Osteoblast (primary cell): ENCODE results near the gene HTRA2. TPM values are rescaled to one million over a fixed set of nuclear protein-coding genes. Genes with fewer than 3 reads are reported as not detected.

Experiments used
- DNase-seq: peaks from one replicate; pipeline ENCODE4 v3.0.0; 2011; ENCODE audit warnings: low spot score, mixed read lengths; ENCODE audit not compliant: insufficient read length; ENCODE audit errors: missing footprints
- H2AFZ ChIP-seq: 2 replicates; pipeline ENCODE4 v1.6.0; 2011; ENCODE audit warnings: mild to moderate bottlenecking, low read length
- H3K27ac ChIP-seq: 2 replicates; pipeline ENCODE4 v1.5.1; 2011; ENCODE audit warnings: mild to moderate bottlenecking, low read depth, low read length, moderate library complexity
- H3K27me3 ChIP-seq: 2 replicates; pipeline ENCODE4 v1.6.0; 2012; ENCODE audit warnings: mild to moderate bottlenecking, control low read depth, inconsistent platforms, low read length, moderate library complexity; ENCODE audit not compliant: insufficient read depth
- H3K36me3 ChIP-seq: 2 replicates; pipeline ENCODE4 v1.5.1; 2011; ENCODE audit warnings: mild to moderate bottlenecking, low read length, control low read depth, moderate library complexity; ENCODE audit not compliant: insufficient read depth
- H3K4me1 ChIP-seq: 2 replicates; pipeline ENCODE4 v1.5.1; 2011; ENCODE audit warnings: mild to moderate bottlenecking, low read length, control low read depth, moderate library complexity; ENCODE audit not compliant: insufficient read depth
- H3K4me2 ChIP-seq: 2 replicates; pipeline ENCODE4 v1.6.0; 2011; ENCODE audit warnings: mild to moderate bottlenecking, low read length; ENCODE audit not compliant: insufficient read depth
- H3K4me3 ChIP-seq: fragments of 200-600 bp; sonication (generic); 3 replicates; pipeline ENCODE4 v1.5.1; 2012; ENCODE audit warnings: mild to moderate bottlenecking, low read length, inconsistent platforms; ENCODE audit not compliant: insufficient read depth
- H3K79me2 ChIP-seq: 2 replicates; pipeline ENCODE4 v1.6.0; 2012; ENCODE audit warnings: mild to moderate bottlenecking, low read length, control low read depth, inconsistent platforms; ENCODE audit not compliant: insufficient read depth
- H3K9me3 ChIP-seq: 2 replicates; pipeline ENCODE4 v1.5.1; 2011; ENCODE audit warnings: low read depth, low read length, control low read depth
- H4K20me1 ChIP-seq: 2 replicates; pipeline ENCODE4 v1.6.0; 2012; ENCODE audit warnings: mild to moderate bottlenecking, low read length, control low read depth; ENCODE audit not compliant: insufficient read depth
- CTCF ChIP-seq: IDR thresholded peaks from 2 replicates; pipeline ENCODE4 v1.5.1; 2011; ENCODE audit warnings: mild to moderate bottlenecking, low read depth, low read length, moderate library complexity; ENCODE audit errors: extremely low read depth
- total RNA-seq: library from RNA; depleted of rRNA; stranded (reverse); fragments of >200 nt; gene quantifications from 2 replicates; pipeline ENCODE4 v1.2.3, GENCODE V29; 2012

Gene HTRA2
- total RNA-seq, 1 donor = 51.8 TPM

DNA sequence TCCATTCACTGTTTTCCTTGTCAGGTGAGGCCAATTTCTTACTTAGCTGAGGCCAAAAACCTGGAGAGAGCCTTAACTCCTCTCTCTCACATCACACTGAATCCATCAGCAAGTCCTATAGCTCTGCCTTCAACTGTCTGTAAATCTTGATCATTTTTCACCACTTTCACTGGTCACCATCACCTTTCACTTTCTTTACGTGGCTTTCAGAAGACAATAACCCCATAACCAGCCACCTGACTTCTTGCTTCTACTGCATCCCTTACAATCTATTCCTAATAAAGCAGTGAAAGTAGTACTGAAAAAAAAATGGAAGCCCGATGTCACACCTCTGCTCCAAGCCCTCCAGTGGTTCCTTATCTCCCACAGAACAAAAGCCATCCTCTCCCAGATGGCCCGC is 16.3 kb downstream of the HTRA2 start:
- TF ChIP-seq CTCF = no peak
- H3K36me3 ChIP-seq = peaks cover 55% of the 10 kb centered on the region
- peaks cover 30% of the 10 kb centered on the region for H3K4me1 ChIP-seq
- no peak overlapping the region for H2AFZ ChIP-seq
- no peaks in the 10 kb centered on the region for H4K20me1 ChIP-seq
- H3K79me2 ChIP-seq = peaks cover 57% of the 10 kb centered on the region
- no peak overlapping the region for H3K4me3 ChIP-seq
- no peaks in the 10 kb centered on the region for H3K27me3 ChIP-seq
- H3K27ac ChIP-seq = peak overlapping the region; percentile 17
- no peaks in the 10 kb centered on the region for H3K9me3 ChIP-seq
- H3K4me2 ChIP-seq = no peak overlapping the region
- DNase-seq = peak; percentile 58

DNA sequence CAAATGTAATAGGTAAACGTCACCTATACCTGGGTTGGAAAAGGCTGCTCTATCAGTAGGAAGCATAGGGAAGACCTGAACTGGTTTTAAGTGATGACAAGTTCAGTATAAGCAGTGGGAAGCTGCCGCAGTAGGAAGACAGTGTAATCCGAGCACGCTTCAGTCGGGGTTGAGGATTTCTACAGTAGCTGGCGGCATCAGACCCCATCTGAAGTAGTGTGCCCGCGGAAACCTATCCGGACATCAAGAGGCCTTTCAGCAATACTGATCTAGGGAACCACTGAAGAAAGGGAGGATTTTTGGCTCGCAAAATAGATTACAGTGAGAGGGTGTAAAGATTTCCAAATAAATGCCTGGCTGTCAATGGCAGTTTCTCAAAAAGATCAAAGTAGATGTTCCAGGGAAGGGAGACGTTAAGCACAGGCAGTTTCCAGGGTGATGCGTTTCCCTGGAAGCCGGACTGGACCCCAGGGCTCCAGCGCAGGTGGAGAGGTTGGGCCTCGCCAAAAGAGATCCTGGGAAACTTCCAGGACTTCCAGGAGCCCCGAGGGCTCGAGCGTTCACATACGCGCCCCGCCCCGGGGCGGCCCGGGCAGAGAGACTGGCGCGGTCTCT is 18.7 kb downstream of the HTRA2 start:
- Histone ChIP-seq H2AFZ (peak overlapping the region; percentile 81), H3K36me3 (peaks cover 60% of the 10 kb centered on the region), H3K4me3 (peak overlapping the region; percentile 76), H4K20me1 (no peaks in the 10 kb centered on the region), H3K4me2 (peak overlapping the region; percentile 91), H3K4me1 (peaks cover 51% of the 10 kb centered on the region), H3K9me3 (no peaks in the 10 kb centered on the region), H3K79me2 (peaks cover 77% of the 10 kb centered on the region), H3K27ac (peak overlapping the region; percentile 68), H3K27me3 (no peaks in the 10 kb centered on the region)
- DNase-seq = peak; percentile 46
- no peak for TF ChIP-seq CTCF

- DNase-seq = peak; percentile 95
- peaks cover 80% of the 10 kb centered on the region for H3K79me2 ChIP-seq
These were observed 19.4 kb downstream of the HTRA2 start for GRCh38 chr2:74548900-74549826.

More at GRCh38 chr2:74548900-74549826, 19.4 kb downstream of the HTRA2 start:
- peak overlapping the region; percentile 68 for H3K27ac ChIP-seq
- peaks cover 51% of the 10 kb centered on the region for H3K4me1 ChIP-seq
- peak overlapping the region; percentile 45 for H2AFZ ChIP-seq
- peak overlapping the region; percentile 76 for H3K4me3 ChIP-seq
- H4K20me1 ChIP-seq = no peaks in the 10 kb centered on the region
- peaks cover 57% of the 10 kb centered on the region for H3K36me3 ChIP-seq
- no peaks in the 10 kb centered on the region for H3K27me3 ChIP-seq
- peak overlapping the region; percentile 91 for H3K4me2 ChIP-seq
- H3K9me3 ChIP-seq = no peaks in the 10 kb centered on the region
- no peak for TF ChIP-seq CTCF
